Tibial nerve (tissue), 4 donors: ENCODE data around the gene PSKH1. TPM values are rescaled to one million over a fixed set of nuclear protein-coding genes. Genes with fewer than 3 reads are reported as not detected.

ENCODE experiments used
- DNase-seq, 2 donors: peaks; one replicate each; pipeline ENCODE4 v3.0.0-alpha.2; 2019; ENCODE audit warnings: low spot score in 2 of 2
- H3K27ac ChIP-seq, 4 donors: fragments of 200-600 bp; sonication (generic) in 3 of 4; one replicate each; pipeline ENCODE4 v1.5.1; 2017 to 2019; ENCODE audit warnings: mild to moderate bottlenecking in 1 of 4
- H3K27me3 ChIP-seq, 2 donors: fragments of 200-600 bp; sonication (generic) in 1 of 2; one replicate each; pipeline versions ENCODE4 v1.5.1 to v1.6.0; 2017 to 2019
- H3K36me3 ChIP-seq, 3 donors: fragments of 200-600 bp; sonication (generic); one replicate each; pipeline ENCODE4 v1.5.1; 2018 to 2019
- H3K4me1 ChIP-seq, 4 donors: fragments of 200-600 bp; sonication (generic) in 3 of 4; one replicate each; pipeline ENCODE4 v1.5.1; 2017 to 2019
- H3K4me3 ChIP-seq, 4 donors: fragments of 200-600 bp; sonication (generic) in 3 of 4; one replicate each; pipeline ENCODE4 v1.5.1; 2017 to 2019; ENCODE audit warnings: mild to moderate bottlenecking in 1 of 4, moderate library complexity in 1 of 4
- H3K9me3 ChIP-seq, 4 donors: fragments of 200-600 bp; sonication (generic) in 3 of 4; one replicate each; pipeline ENCODE4 v1.5.1; 2017 to 2019
- CTCF ChIP-seq, 5 experiments: fragments of 200-600 bp in 3 of 5; fragments of 450-650 bp in 2 of 5; sonication (generic) in 3 of 5; IDR thresholded peaks; one replicate each; pipeline ENCODE4 v1.5.1; 2016 to 2019; ENCODE audit warnings: antibody characterized with exemption in 5 of 5, mild to moderate bottlenecking in 3 of 5, moderate library complexity in 2 of 5
- EP300 ChIP-seq, 2 donors: sonication (generic); formaldehyde crosslinking; IDR thresholded peaks; one replicate each; pipeline ENCODE4 v1.6.1; 2017; ENCODE audit warnings: antibody characterized with exemption in 2 of 2, mild to moderate bottlenecking in 1 of 2
- POLR2A ChIP-seq, 2 donors: fragments of 450-650 bp; IDR thresholded peaks; one replicate each; pipeline ENCODE4 v1.6.1; 2017; ENCODE audit warnings: antibody characterized with exemption in 2 of 2, mild to moderate bottlenecking in 2 of 2, moderate library complexity in 2 of 2
- WGBS, 2 donors: methylation state at CpG; one replicate each; pipeline ENCODE4 v1.1.5; 2018; 5-methylcytosine and 5-hydroxymethylcytosine counted together
- total RNA-seq, 4 donors: library from RNA; depleted of rRNA; stranded (reverse); fragments of >200 nt; gene quantifications; one replicate each; pipeline ENCODE4 v1.1.0, GENCODE V29; 2016

Gene PSKH1
- total RNA-seq, 4 donors from 2014 or later = 22.2 to 30.8 (median 24.2) TPM

- TF ChIP-seq POLR2A (IDR thresholded peaks at IDR 0.05) (no peak), CTCF (IDR thresholded peaks at IDR 0.05) (no peak), EP300 (IDR thresholded peaks at IDR 0.05) (no peak)
- WGBS, 2 donors = 87 to 90% methylated on average over 8 of the region's 8 CpGs
- no peak for DNase-seq
- H3K36me3 ChIP-seq = peaks cover 6 to 61% (median 8%) of the 10 kb centered on the region in 3 donors
- H3K9me3 ChIP-seq = no peaks in the 10 kb centered on the region
- H3K27me3 ChIP-seq = no peaks in the 10 kb centered on the region
- H3K27ac ChIP-seq = peak overlapping the region in 1 of 4 donors; percentile 23
- peaks cover 0 to 83% (median 53%) of the 10 kb centered on the region in 4 donors for H3K4me1 ChIP-seq
- H3K4me3 ChIP-seq = no peak overlapping the region
Observed at GRCh38 chr16:67962135-67962534, 69.1 kb downstream of the PSKH1 start.

GRCh38 chr16:67963292-67963661 lies 70.2 kb downstream of the PSKH1 start:
- Histone ChIP-seq H3K4me3 (no peak overlapping the region), H3K36me3 (peaks cover 6 to 50% (median 8%) of the 10 kb centered on the region in 3 donors), H3K27me3 (no peaks in the 10 kb centered on the region), H3K27ac (peak overlapping the region in 2 of 4 donors; percentile 56 to 77), H3K9me3 (no peaks in the 10 kb centered on the region), H3K4me1 (peaks cover 0 to 87% (median 57%) of the 10 kb centered on the region in 4 donors)
- WGBS, 2 donors = 61 to 80% methylated on average over 2 of the region's 2 CpGs
- no peak for TF ChIP-seq EP300 (IDR thresholded peaks at IDR 0.05)
- TF ChIP-seq POLR2A (IDR thresholded peaks at IDR 0.05) = no peak
- TF ChIP-seq CTCF (IDR thresholded peaks at IDR 0.05) = no peak
- no peak for DNase-seq

- peak in 1 of 2 donors; percentile 46 for DNase-seq
- Histone ChIP-seq H3K36me3 (peaks cover 6 to 45% (median 8%) of the 10 kb centered on the region in 3 donors), H3K27me3 (no peaks in the 10 kb centered on the region), H3K9me3 (no peaks in the 10 kb centered on the region), H3K4me1 (peaks cover 0 to 87% (median 57%) of the 10 kb centered on the region in 4 donors), H3K4me3 (peak overlapping the region in 2 of 4 donors; percentile 33 to 38), H3K27ac (peak overlapping the region in 2 of 4 donors; percentile 56 to 77)
- 49 to 54% methylated on average over 27 to 31 of the region's 32 CpGs for WGBS, 2 donors
- TF ChIP-seq POLR2A (IDR thresholded peaks at IDR 0.05) = no peak
Observed at GRCh38 chr16:67963662-67964321, 70.7 kb downstream of the PSKH1 start.

- no peak for TF ChIP-seq EP300 (IDR thresholded peaks at IDR 0.05)
- TF ChIP-seq POLR2A (IDR thresholded peaks at IDR 0.05) = no peak
- no peak for TF ChIP-seq CTCF (IDR thresholded peaks at IDR 0.05)
- Histone ChIP-seq H3K27ac (peak overlapping the region in 2 of 4 donors; percentile 56 to 98), H3K27me3 (no peaks in the 10 kb centered on the region), H3K4me3 (peak overlapping the region in 1 of 4 donors; percentile 38), H3K9me3 (no peaks in the 10 kb centered on the region), H3K4me1 (peaks cover 0 to 83% (median 51%) of the 10 kb centered on the region in 4 donors), H3K36me3 (peaks cover 6 to 37% (median 8%) of the 10 kb centered on the region in 3 donors)
- no peak for DNase-seq
- WGBS, 2 donors = 62 to 66% methylated on average over 6 of the region's 6 CpGs
Observed at GRCh38 chr16:67964477-67965131, 71.5 kb downstream of the PSKH1 start.

- Histone ChIP-seq H3K27me3 (no peaks in the 10 kb centered on the region), H3K9me3 (no peaks in the 10 kb centered on the region), H3K27ac (peak overlapping the region in 3 of 4 donors; percentile 89 to 99 (median 98)), H3K36me3 (peaks cover 6 to 25% (median 8%) of the 10 kb centered on the region in 3 donors), H3K4me1 (peaks cover 0 to 70% (median 43%) of the 10 kb centered on the region in 4 donors), H3K4me3 (peak overlapping the region in 2 of 4 donors; percentile 85 to 99)
- DNase-seq = no peak
- TF ChIP-seq POLR2A (IDR thresholded peaks at IDR 0.05) (no peak), EP300 (IDR thresholded peaks at IDR 0.05) (no peak), CTCF (IDR thresholded peaks at IDR 0.05) (no peak)
- 42 to 55% methylated on average over 11 of the region's 11 CpGs for WGBS, 2 donors
Observed at GRCh38 chr16:67965668-67966548, 72.9 kb downstream of the PSKH1 start.
